ENCODE measurements around the gene RNF220.

- TF ChIP-seq REST (IDR thresholded peaks at IDR 0.05; ENCODE audit: borderline replicate concordance in 1 of 2, low read depth in 1 of 2, low read length in 2 of 2) (no peak), CTCF (CRISPR knock-in tag; IDR thresholded peaks at IDR 0.05) (no peak), EZH2 (conservative IDR thresholded peaks at IDR 0.05; ENCODE audit: low read depth, low read length) (no peak), NCOA2 (CRISPR knock-in tag; IDR thresholded peaks at IDR 0.05) (no peak), ZNF274 (CRISPR knock-in tag; IDR thresholded peaks at IDR 0.05) (no peak)
These were observed 132.5 kb downstream of the RNF220 start for GRCh38 chr1:44537538-44537937.
